Omental fat pad (tissue), 4 donors: Measurements from ENCODE around the gene RPL12. TPM values are rescaled to one million over a fixed set of nuclear protein-coding genes. Genes with fewer than 3 reads are reported as not detected.

Experiments
- ATAC-seq: fragments of 150-250 bp; one replicate; pipeline ENCODE4 v1.9.1; 2016; ENCODE audit warnings: mild to moderate bottlenecking, moderate library complexity; ENCODE audit not compliant: low FRiP score
- DNase-seq: peaks from one replicate; pipeline ENCODE4 v3.0.0-alpha.2; 2019; ENCODE audit warnings: low spot score
- CTCF ChIP-seq, 3 donors: fragments of 450-650 bp; IDR thresholded peaks; one replicate each; pipeline ENCODE4 v1.5.1; 2016 to 2017; ENCODE audit warnings: antibody characterized with exemption in 3 of 3, mild to moderate bottlenecking in 3 of 3, moderate library complexity in 2 of 3
- total RNA-seq, 4 donors: library from RNA; depleted of rRNA; stranded (reverse); fragments of >200 nt; gene quantifications; one replicate each; pipeline ENCODE4 v1.1.0, GENCODE V29; 2016

Gene RPL12
- total RNA-seq, 4 donors from 2014 or later, result 2,044 to 2,498 (median 2,365) TPM

DNA sequence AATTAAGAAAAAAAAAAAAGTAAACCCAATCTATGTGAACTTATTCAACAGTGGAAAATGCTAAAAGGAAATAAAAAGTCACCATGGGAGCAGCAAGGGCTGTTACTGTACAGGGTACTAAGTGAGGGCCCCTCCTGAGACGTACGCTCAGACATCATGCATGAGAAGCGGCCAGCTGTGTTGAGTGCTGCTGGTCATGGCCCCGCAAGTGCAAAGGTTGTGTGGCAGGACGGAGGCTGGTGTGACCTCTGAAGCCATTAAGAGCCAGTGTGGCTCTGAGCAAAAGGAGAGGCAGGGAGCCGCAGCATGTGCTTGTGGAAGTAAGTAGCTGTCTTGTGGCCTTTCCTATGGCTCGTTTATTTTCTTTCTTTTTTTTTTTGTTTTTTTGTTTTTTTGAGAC is 30.1 kb downstream of the RPL12 start:
- no peak for TF ChIP-seq CTCF (IDR thresholded peaks at IDR 0.05)
- no peak for ATAC-seq
- no peak for DNase-seq

DNA sequence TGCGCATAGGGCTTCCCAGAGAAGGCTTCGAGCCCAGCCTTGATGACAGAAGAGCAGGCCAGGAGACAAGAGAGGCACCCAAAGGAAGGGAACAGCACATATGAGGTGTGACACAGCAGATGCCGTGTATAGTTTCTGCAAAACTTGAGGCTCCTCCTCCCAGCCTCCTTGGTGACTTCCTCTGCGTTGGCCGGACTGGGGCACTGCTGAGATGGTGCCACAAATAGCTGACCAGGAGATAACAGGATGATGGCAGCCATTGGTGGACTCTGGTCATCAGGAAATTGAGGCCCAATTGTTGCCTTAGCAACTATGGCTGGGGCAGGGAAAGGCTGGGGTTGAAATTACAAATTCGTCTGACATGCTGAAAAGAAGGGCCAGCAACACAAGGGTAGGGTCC is 31.9 kb downstream of the RPL12 start:
- TF ChIP-seq CTCF (IDR thresholded peaks at IDR 0.05), result no peak
- no peak for DNase-seq
- no peak for ATAC-seq

DNA sequence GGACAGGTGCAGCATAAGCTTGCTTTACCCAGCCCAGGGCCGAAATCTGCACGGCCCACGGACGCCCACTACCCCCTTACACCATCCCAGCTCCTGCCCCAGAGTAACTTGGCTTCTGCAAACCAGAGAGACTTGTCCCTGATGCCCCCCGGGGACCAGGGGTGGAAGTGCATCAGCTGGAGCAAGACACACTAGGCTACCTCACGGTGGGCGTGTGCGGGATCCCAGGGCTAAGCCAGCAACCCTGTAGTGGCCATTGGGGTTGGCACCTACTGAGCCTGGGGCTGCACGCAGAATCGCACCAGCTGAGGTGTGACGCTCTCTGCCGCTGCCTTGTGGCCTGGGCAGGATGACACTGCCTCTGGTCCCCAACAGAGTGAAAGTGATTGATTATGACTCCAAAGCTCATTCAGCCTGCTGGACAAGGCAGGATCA is 33.2 kb downstream of the RPL12 start:
- peak; percentile 29 for ATAC-seq
- DNase-seq, result no peak

GRCh38 chr9:127417131-127418036 is 33.8 kb downstream of the RPL12 start:
- ATAC-seq, result no peak
- TF ChIP-seq CTCF (IDR thresholded peaks at IDR 0.05), result no peak
- no peak for DNase-seq

More for the DNA sequence above, 33.2 kb downstream of the RPL12 start:
- TF ChIP-seq CTCF (IDR thresholded peaks at IDR 0.05), result no peak

DNA sequence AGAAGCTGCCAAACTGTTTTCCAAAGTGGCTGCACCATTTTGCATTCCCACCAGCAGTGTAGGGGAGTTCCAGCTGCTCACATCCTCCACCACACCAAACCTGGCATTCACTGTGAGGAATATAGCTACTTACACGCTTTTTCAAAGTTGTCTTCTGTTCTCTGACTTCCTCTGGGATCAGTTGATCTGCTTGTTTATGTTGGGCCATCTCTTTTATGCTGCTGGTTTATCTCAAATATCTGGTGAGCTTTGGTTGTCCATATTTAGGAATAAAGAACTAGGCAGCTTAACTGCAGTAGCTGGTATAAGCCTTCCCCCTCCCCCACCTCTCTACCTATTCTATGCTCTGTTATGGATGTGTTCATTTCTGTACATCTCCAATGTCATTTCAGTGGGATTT is 35.5 kb downstream of the RPL12 start:
- no peak for ATAC-seq
- TF ChIP-seq CTCF (IDR thresholded peaks at IDR 0.05), result no peak
- no peak for DNase-seq

DNA sequence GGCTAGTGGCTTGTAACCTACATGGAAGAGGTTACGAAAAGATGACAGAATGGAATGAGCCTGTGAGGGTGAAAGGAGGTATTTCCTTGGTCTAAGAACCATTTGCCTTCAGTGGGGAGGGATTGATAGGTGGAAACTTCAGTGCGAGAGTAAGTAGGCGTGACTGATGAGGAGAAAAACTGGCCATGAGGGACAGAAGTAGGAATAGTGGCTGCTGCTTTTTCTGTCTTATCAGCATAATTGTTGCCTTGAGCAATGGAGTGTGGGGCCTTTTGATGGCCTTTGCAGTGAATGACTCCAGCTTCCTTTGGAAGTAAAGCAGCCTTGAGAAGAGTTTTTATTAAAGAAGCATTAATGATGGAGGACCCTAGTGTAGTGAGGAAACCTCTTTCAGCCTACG is 36.1 kb downstream of the RPL12 start:
- ATAC-seq (no peak), DNase-seq (no peak)
- no peak for TF ChIP-seq CTCF (IDR thresholded peaks at IDR 0.05)

GRCh38 chr9:127411122-127411521 is 40.1 kb downstream of the RPL12 start:
- DNase-seq, result no peak
- no peak for TF ChIP-seq CTCF (IDR thresholded peaks at IDR 0.05)
- no peak for ATAC-seq
